GM13977 (cell line): ENCODE data around the gene DPEP2NB.
"Not testable (repeated sequence)": the region's sequence is repeated elsewhere in the genome, so short reads cannot be mapped to it uniquely, and the experiment has no call there.

Experiments
- DNase-seq: peaks from one replicate; pipeline ENCODE4 v3.0.0; 2012; ENCODE audit warnings: low spot score
- CTCF ChIP-seq: IDR thresholded peaks from 2 replicates; pipeline ENCODE4 v1.5.1; 2012; ENCODE audit warnings: mild to moderate bottlenecking, control low read depth; ENCODE audit not compliant: insufficient read depth; ENCODE audit errors: extremely low read depth, missing control alignments
- in situ Hi-C: fragments of 300-500 bp; cut with MboI; formaldehyde crosslinking; loops from one replicate; pipeline ENCODE4 v1.12.0; 2022; ENCODE audit warnings: low sequenced_read_pairs, low pct_unique_long_range_greater_than_20kb, mixed read lengths, inconsistent platforms; ENCODE audit not compliant: unreplicated experiment

The DPEP2NB gene

GRCh38 chr16:68003031-68003430 lies 12.7 kb downstream of the DPEP2NB start:
- peak; percentile 1 for DNase-seq
- in situ Hi-C loops, result no loop called here
- no peak for TF ChIP-seq CTCF

GRCh38 chr16:68000450-68000849 lies 15.3 kb downstream of the DPEP2NB start:
- in situ Hi-C loops, result no loop called here
- no peak for TF ChIP-seq CTCF
- DNase-seq, result no peak

GRCh38 chr16:67999985-68000384 lies 15.7 kb downstream of the DPEP2NB start:
- TF ChIP-seq CTCF, result no peak
- in situ Hi-C loops, result no loop called here
- DNase-seq, result no peak

- in situ Hi-C loops, DNase-seq: not testable (repeated sequence)
Observed at GRCh38 chr16:67998779-67999688, 16.7 kb downstream of the DPEP2NB start, which contains the start of gene DPEP2. Gene DPEP2, minus strand, starts transcription at chr16:67999484. Its CDS starts 6,272 bp downstream, at chr16:67993212.

- DNase-seq, in situ Hi-C loops: not testable (repeated sequence)
Observed at GRCh38 chr16:67998231-67998778, 17.4 kb downstream of the DPEP2NB start.

- in situ Hi-C loops, result no loop called here
- DNase-seq, result peak; percentile 4
- TF ChIP-seq CTCF, result no peak
Observed at GRCh38 chr16:67996666-67997065, 19.0 kb downstream of the DPEP2NB start.

- TF ChIP-seq CTCF, result no peak
- in situ Hi-C loops, result no loop called here
- peak; percentile 52 for DNase-seq
Observed at GRCh38 chr16:67995423-67995822, 20.3 kb downstream of the DPEP2NB start.

GRCh38 chr16:67994040-67994408 lies 21.7 kb downstream of the DPEP2NB start:
- in situ Hi-C loops, DNase-seq: not testable (repeated sequence)
